Osteocyte (in vitro differentiated cells): ENCODE results near the gene GBP5. TPM values are rescaled to one million over a fixed set of nuclear protein-coding genes. Genes with fewer than 3 reads are reported as not detected.
"Not testable (repeated sequence)": the region's sequence is repeated elsewhere in the genome, so short reads cannot be mapped to it uniquely, and the experiment has no call there.

Source experiments
- DNase-seq: peaks from one replicate; pipeline ENCODE4 v3.0.0; 2021; ENCODE audit warnings: mixed read lengths; ENCODE audit not compliant: unreplicated experiment; ENCODE audit errors: extremely low spot score
- H3K27ac Mint-ChIP-seq: one replicate; pipeline ENCODE4 v1.8.0; 2021; ENCODE audit warnings: mild to moderate bottlenecking, mixed read lengths; ENCODE audit not compliant: unreplicated experiment
- H3K27me3 Mint-ChIP-seq: one replicate; pipeline ENCODE4 v1.8.0; 2021; ENCODE audit warnings: mixed read lengths; ENCODE audit not compliant: unreplicated experiment
- H3K36me3 Mint-ChIP-seq: one replicate; pipeline ENCODE4 v1.8.0; 2021; ENCODE audit warnings: mixed read lengths; ENCODE audit not compliant: unreplicated experiment
- H3K4me1 Mint-ChIP-seq: one replicate; pipeline ENCODE4 v1.8.0; 2021; ENCODE audit warnings: mixed read lengths; ENCODE audit not compliant: unreplicated experiment
- H3K4me3 Mint-ChIP-seq: one replicate; pipeline ENCODE4 v1.8.0; 2021; ENCODE audit warnings: mild to moderate bottlenecking, moderate library complexity, mixed read lengths; ENCODE audit not compliant: unreplicated experiment
- H3K9me3 Mint-ChIP-seq: one replicate; pipeline ENCODE4 v1.8.0; 2021; ENCODE audit warnings: mixed read lengths; ENCODE audit not compliant: unreplicated experiment
- total RNA-seq: library from RNA; stranded (reverse); gene quantifications from 2 replicates; pipeline ENCODE4 v1.2.1, GENCODE V29; 2021
- TF ChIP-seq, protein P1 (sequence below): fragments of 200-600 bp; sonication (generic); IDR thresholded peaks from 2 replicates; pipeline ENCODE4 v1.5.0; 2021; ENCODE audit warnings: antibody characterized with exemption, mild to moderate bottlenecking, moderate library complexity

Gene GBP5
- total RNA-seq, 1 donor from 2014 or later: not detected

DNA sequence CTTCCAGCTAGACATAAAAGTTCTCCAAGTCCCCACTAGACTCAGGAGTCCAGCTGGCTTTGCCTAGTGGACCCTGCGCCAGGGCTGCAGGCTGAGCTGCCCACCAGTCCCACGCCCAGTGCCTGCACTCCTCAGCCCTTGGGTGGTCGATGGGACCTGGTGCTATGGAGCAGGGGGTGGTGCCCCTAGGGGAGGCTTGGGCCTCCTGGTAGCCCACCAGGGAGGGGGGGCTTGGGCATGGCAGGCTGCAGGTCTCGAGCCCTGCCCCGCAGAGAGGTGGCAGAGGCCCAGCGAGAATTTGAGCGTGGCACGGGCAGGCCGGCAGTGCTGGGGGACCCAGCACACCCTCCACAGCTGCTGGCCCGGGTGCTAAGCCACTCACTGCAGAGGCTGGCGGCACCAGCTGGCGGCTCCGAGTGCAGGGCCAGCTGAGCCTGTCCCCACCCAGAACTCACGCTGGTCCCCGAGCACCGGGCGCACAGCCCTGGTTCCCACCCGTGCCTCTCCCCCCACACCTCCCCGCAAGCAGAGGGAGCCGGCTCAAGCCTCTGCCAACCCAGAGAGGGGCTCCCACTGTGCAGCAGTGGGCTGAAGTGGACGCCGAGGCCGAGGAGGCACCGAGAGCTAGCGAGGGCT is 30.2 kb upstream of the GBP5 start:
- Mint-ChIP-seq H3K4me1 (no peaks in the 10 kb centered on the region), H3K27me3 (no peaks in the 10 kb centered on the region), H3K9me3 (peaks cover 14% of the 10 kb centered on the region), H3K4me3 (no peak overlapping the region), H3K36me3 (no peaks in the 10 kb centered on the region), H3K27ac (no peak overlapping the region)
- DNase-seq: no peak
- TF ChIP-seq, protein P1, sequence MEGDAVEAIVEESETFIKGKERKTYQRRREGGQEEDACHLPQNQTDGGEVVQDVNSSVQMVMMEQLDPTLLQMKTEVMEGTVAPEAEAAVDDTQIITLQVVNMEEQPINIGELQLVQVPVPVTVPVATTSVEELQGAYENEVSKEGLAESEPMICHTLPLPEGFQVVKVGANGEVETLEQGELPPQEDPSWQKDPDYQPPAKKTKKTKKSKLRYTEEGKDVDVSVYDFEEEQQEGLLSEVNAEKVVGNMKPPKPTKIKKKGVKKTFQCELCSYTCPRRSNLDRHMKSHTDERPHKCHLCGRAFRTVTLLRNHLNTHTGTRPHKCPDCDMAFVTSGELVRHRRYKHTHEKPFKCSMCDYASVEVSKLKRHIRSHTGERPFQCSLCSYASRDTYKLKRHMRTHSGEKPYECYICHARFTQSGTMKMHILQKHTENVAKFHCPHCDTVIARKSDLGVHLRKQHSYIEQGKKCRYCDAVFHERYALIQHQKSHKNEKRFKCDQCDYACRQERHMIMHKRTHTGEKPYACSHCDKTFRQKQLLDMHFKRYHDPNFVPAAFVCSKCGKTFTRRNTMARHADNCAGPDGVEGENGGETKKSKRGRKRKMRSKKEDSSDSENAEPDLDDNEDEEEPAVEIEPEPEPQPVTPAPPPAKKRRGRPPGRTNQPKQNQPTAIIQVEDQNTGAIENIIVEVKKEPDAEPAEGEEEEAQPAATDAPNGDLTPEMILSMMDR: no peak

DNA sequence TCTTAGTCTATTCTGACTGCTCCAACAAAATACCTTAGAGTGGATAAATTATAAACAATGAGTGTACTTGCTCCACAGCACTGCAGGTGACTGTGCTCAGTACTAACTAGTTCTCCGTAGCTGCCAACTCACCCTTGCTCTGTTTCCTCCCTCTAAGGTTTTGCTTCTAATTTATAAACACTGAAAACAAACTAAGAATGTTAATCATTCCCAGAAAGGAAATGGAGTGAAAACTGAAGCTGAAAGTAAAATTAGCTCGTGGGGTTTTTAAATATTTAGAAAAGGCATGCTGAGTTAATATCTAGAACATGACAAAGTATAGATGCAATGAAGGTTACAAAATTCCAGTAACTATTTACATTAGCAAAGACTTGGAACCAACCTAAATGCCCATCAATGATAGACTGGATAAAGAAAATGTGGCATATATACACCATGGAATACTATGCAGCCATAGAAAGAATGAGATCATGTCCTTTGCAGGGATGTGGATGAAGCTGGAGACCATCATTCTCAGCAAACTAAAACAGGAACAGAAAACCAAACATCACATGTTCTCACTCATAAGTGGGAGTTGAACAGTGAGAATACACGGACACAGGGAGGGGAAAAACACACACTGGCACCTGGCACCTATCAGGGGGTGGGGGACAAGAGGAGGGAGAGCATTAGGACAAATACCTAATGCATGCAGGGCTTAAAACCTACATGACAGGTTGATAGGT is 27.2 kb upstream of the GBP5 start:
- H3K27me3 Mint-ChIP-seq, DNase-seq, H3K27ac Mint-ChIP-seq, H3K36me3 Mint-ChIP-seq, H3K4me1 Mint-ChIP-seq, H3K4me3 Mint-ChIP-seq: not testable (repeated sequence)
- peaks cover 14% of the 10 kb centered on the region for H3K9me3 Mint-ChIP-seq

DNA sequence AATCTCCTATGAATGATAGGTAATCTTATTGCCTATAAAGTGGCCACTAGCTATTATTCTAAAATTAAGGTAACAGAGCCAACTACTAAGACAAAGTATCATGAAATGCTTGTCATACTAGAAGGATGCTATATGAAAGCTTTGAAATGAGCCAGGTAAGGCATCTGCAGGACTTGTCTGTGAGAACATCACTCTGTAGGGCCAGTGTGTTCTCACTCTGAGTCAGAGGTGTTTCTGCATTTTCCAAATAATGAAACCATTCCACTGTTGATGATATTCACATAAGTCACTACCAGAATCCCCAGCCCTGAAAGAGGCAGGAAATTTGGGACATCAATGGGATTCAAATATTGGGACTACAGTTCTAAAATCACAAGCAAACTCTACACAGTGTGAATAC is 25.8 kb upstream of the GBP5 start:
- H3K36me3 Mint-ChIP-seq: no peaks in the 10 kb centered on the region
- H3K27me3 Mint-ChIP-seq: no peaks in the 10 kb centered on the region
- no peak for DNase-seq
- H3K4me1 Mint-ChIP-seq: no peaks in the 10 kb centered on the region
- TF ChIP-seq, protein P1: no peak
- no peak overlapping the region for H3K4me3 Mint-ChIP-seq
- H3K9me3 Mint-ChIP-seq: peaks cover 11% of the 10 kb centered on the region
- H3K27ac Mint-ChIP-seq: no peak overlapping the region

DNA sequence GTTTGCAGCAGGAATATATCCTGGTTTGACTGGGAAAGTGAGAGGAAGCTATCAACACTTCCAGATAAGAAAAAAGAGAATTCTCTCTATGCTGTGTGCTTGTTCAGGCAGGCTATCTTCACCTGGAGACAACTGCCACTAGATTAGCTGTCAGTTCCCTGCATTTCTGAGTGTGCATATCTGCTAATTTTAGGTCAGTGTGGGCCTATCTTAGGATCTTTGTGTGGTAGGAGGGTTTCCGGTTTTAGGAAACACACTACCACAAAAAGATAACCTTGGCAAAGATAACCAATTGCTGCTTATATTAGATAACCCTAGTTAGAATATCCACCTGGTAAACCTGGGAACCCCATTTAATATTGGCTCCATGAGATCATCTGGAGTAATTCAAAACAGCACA is 22.5 kb upstream of the GBP5 start:
- Mint-ChIP-seq H3K4me3 (no peak overlapping the region), H3K27me3 (no peaks in the 10 kb centered on the region), H3K36me3 (no peaks in the 10 kb centered on the region), H3K4me1 (no peaks in the 10 kb centered on the region), H3K9me3 (no peaks in the 10 kb centered on the region), H3K27ac (no peak overlapping the region)
- TF ChIP-seq, protein P1: no peak
- no peak for DNase-seq

DNA sequence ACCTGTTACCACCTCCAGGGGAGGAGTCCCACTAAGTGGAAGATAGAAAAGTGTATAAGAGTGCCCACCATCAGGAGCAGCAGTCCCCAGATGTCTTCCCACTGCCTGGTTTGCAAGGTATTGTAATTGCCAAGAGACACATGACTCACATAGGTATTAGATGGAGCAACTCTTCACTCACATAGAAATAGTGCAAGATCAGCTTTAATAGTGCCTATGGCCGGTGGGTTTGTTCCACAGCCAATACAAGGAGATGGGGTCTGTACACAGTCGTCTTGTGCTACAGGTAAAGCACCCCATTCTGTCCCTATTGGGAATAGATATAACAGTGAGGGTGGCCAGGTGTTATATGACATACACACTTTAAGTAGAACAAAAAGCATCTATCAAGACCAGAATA is 18.6 kb upstream of the GBP5 start:
- TF ChIP-seq, protein P1: no peak
- no peaks in the 10 kb centered on the region for H3K27me3 Mint-ChIP-seq
- no peaks in the 10 kb centered on the region for H3K4me1 Mint-ChIP-seq
- DNase-seq: no peak
- no peak overlapping the region for H3K27ac Mint-ChIP-seq
- no peak overlapping the region for H3K4me3 Mint-ChIP-seq
- H3K9me3 Mint-ChIP-seq: no peaks in the 10 kb centered on the region
- no peaks in the 10 kb centered on the region for H3K36me3 Mint-ChIP-seq
